ENCODE measurements around the gene LRRC4C.

The LRRC4C gene

DNA sequence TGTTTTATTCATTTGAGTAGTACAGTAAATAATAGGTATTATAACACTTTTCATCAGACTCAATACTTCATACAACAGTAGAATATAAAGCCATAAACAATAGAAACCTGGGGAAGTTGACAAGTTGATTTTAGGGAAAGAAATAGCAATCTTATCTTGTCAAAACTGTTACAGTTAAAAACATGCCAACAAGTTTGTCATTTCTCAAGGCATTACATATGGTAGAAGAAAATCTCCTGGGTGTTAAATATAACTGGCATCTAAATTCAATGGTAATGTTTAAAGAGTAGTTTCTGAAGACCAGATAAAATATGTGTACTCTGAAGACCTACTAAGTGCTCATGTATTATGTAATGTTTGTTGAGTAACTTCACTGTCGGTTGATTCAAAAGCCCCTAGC, 75.1 kb downstream of the LRRC4C start:
- Histone ChIP-seq H3K9ac (ENCODE audit: low read length) (no peak overlapping the region), H3K4me1 (ENCODE audit: insufficient read depth, low read length, severe bottlenecking) (no peaks in the 10 kb centered on the region), H3K9me2 (ENCODE audit: low read depth, low read length) (no peaks in the 10 kb centered on the region), H4K20me1 (ENCODE audit: insufficient read depth, low read length) (no peaks in the 10 kb centered on the region), H2AFZ (ENCODE audit: low read length) (no peak overlapping the region), H3K27ac (ENCODE audit: low read depth, low read length, poor library complexity, severe bottlenecking) (no peak overlapping the region), H3K4me3 (ENCODE audit: low read depth, low read length, poor library complexity, severe bottlenecking) (no peak overlapping the region), H3K36me3 (ENCODE audit: insufficient read depth, low read length) (no peaks in the 10 kb centered on the region), H3K4me2 (ENCODE audit: low read length) (no peak overlapping the region), H3K27me3 (ENCODE audit: insufficient read depth, low read length) (no peaks in the 10 kb centered on the region), H3K9me3 (ENCODE audit: low read length) (no peaks in the 10 kb centered on the region), H3F3A (ENCODE audit: insufficient read depth, low read length) (no peaks in the 10 kb centered on the region), H3K79me2 (ENCODE audit: insufficient read depth, low read length) (no peaks in the 10 kb centered on the region)
- no peak for TF ChIP-seq EZH2 (IDR thresholded peaks at IDR 0.05; ENCODE audit: borderline replicate concordance, low read length)
- TF ChIP-seq, protein P1, sequence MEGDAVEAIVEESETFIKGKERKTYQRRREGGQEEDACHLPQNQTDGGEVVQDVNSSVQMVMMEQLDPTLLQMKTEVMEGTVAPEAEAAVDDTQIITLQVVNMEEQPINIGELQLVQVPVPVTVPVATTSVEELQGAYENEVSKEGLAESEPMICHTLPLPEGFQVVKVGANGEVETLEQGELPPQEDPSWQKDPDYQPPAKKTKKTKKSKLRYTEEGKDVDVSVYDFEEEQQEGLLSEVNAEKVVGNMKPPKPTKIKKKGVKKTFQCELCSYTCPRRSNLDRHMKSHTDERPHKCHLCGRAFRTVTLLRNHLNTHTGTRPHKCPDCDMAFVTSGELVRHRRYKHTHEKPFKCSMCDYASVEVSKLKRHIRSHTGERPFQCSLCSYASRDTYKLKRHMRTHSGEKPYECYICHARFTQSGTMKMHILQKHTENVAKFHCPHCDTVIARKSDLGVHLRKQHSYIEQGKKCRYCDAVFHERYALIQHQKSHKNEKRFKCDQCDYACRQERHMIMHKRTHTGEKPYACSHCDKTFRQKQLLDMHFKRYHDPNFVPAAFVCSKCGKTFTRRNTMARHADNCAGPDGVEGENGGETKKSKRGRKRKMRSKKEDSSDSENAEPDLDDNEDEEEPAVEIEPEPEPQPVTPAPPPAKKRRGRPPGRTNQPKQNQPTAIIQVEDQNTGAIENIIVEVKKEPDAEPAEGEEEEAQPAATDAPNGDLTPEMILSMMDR (IDR thresholded peaks at IDR 0.05; ENCODE audit: low read length), result no peak

DNA sequence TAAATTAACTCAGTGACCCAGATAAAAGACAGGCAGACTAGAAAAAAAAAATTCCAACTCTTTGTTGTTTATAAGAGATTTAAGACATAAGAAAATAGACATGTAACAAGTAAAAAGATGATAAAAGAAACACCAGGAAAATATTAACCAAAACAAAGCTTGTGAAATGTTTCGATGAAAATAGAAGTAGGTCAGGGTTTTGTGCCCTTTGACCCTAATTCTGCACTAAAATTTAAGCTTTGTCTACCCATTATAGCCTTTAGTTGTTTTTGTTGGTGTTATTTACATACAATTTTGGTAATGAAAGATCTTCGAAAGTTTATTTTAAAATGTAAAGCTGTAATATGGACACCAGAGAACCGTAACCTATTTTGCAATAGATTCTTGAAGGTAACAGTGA, 75.7 kb downstream of the LRRC4C start:
- no peak for TF ChIP-seq EZH2 (IDR thresholded peaks at IDR 0.05; ENCODE audit: borderline replicate concordance, low read length)
- TF ChIP-seq, protein P1 (IDR thresholded peaks at IDR 0.05; ENCODE audit: low read length), result no peak
- Histone ChIP-seq H2AFZ (ENCODE audit: low read length) (no peak overlapping the region), H3K79me2 (ENCODE audit: insufficient read depth, low read length) (no peaks in the 10 kb centered on the region)

DNA sequence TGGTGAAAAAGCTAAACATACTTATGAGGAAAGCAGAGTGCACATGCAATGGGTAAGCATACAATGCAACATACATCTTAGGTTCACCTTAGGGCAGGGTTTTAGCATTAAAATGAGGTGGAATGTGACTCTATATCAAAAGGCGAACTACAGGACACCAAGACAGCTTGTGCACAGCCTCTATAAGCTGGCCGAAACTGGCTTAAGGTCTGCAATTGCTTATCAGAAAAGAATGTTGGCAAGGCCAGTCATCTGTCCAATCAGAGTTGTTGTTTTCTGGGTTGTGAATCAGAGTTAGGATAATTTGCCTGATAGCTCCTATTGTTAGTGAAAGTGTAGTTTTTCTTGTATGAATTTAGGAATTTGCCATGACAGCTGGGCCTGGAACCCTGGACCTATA, 76.5 kb downstream of the LRRC4C start:
- H3F3A ChIP-seq (ENCODE audit: insufficient read depth, low read length), result no peaks in the 10 kb centered on the region
- no peak for TF ChIP-seq EZH2 (IDR thresholded peaks at IDR 0.05; ENCODE audit: borderline replicate concordance, low read length)
- TF ChIP-seq, protein P1 (IDR thresholded peaks at IDR 0.05; ENCODE audit: low read length), result no peak
- no peaks in the 10 kb centered on the region for H3K79me2 ChIP-seq (ENCODE audit: insufficient read depth, low read length)
- no peaks in the 10 kb centered on the region for H3K36me3 ChIP-seq (ENCODE audit: insufficient read depth, low read length)
- no peak overlapping the region for H3K4me3 ChIP-seq (ENCODE audit: low read depth, low read length, poor library complexity, severe bottlenecking)
- no peak overlapping the region for H2AFZ ChIP-seq (ENCODE audit: low read length)
- no peaks in the 10 kb centered on the region for H3K4me1 ChIP-seq (ENCODE audit: insufficient read depth, low read length, severe bottlenecking)
- H3K9me3 ChIP-seq (ENCODE audit: low read length), result no peaks in the 10 kb centered on the region
- H3K9me2 ChIP-seq (ENCODE audit: low read depth, low read length), result no peaks in the 10 kb centered on the region
- no peaks in the 10 kb centered on the region for H4K20me1 ChIP-seq (ENCODE audit: insufficient read depth, low read length)
- H3K27ac ChIP-seq (ENCODE audit: low read depth, low read length, poor library complexity, severe bottlenecking), result no peak overlapping the region
- no peaks in the 10 kb centered on the region for H3K27me3 ChIP-seq (ENCODE audit: insufficient read depth, low read length)
- no peak overlapping the region for H3K9ac ChIP-seq (ENCODE audit: low read length)
- H3K4me2 ChIP-seq (ENCODE audit: low read length), result no peak overlapping the region

More for the DNA sequence above, 75.7 kb downstream of the LRRC4C start:
- H3K36me3 ChIP-seq (ENCODE audit: insufficient read depth, low read length), result no peaks in the 10 kb centered on the region
- H3K4me1 ChIP-seq (ENCODE audit: insufficient read depth, low read length, severe bottlenecking), result no peaks in the 10 kb centered on the region
- no peaks in the 10 kb centered on the region for H3K9me3 ChIP-seq (ENCODE audit: low read length)
- H3K9ac ChIP-seq (ENCODE audit: low read length), result no peak overlapping the region
- H3F3A ChIP-seq (ENCODE audit: insufficient read depth, low read length), result no peaks in the 10 kb centered on the region
- H4K20me1 ChIP-seq (ENCODE audit: insufficient read depth, low read length), result no peaks in the 10 kb centered on the region
- no peaks in the 10 kb centered on the region for H3K27me3 ChIP-seq (ENCODE audit: insufficient read depth, low read length)
- no peak overlapping the region for H3K4me3 ChIP-seq (ENCODE audit: low read depth, low read length, poor library complexity, severe bottlenecking)
- H3K4me2 ChIP-seq (ENCODE audit: low read length), result no peak overlapping the region
- H3K27ac ChIP-seq (ENCODE audit: low read depth, low read length, poor library complexity, severe bottlenecking), result no peak overlapping the region
- no peaks in the 10 kb centered on the region for H3K9me2 ChIP-seq (ENCODE audit: low read depth, low read length)

Measured in OCI-LY1 (cell line).